A172 (cell line): Measurements from ENCODE around the gene METTL6. TPM values are rescaled to one million over a fixed set of nuclear protein-coding genes. Genes with fewer than 3 reads are reported as not detected.
"Not testable (repeated sequence)": the region's sequence is repeated elsewhere in the genome, so short reads cannot be mapped to it uniquely, and the experiment has no call there.

Experiments used
- DNase-seq: peaks from one replicate; pipeline ENCODE4 v3.0.0-alpha.2; 2015; ENCODE audit warnings: low spot score
- total RNA-seq: library from RNA; depleted of rRNA; stranded (reverse); fragments of >200 nt; shearing (Covaris generic); gene quantifications from 2 replicates; pipeline ENCODE4 v1.2.3, GENCODE V29; 2014

The METTL6 gene
- total RNA-seq, 1 experiment from 2014 or later: 48.8 TPM

- no peak for DNase-seq
These were observed 23.8 kb downstream of the METTL6 start for GRCh38 chr3:15403495-15403894.

DNA sequence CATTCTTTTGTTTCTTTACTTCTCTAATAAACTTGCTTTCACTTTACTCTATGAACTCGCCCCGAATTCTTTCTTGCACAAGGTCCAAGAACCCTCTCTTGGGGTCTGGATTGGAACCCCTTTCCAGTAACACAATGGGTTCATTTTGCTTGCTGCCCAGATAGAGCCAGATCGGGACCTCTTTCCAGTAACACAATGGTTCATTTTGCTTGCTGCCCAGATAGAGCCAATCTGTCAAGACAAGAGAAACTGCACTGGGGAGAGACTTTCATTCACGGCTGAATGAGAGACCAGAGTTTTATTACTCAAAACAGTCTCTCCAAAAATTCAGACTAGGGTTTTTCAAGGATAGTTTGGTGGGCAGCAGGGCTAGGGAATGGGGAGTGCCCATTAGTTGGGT lies 25.4 kb downstream of the METTL6 start:
- DNase-seq: no peak

GRCh38 chr3:15399970-15400369 lies 27.4 kb downstream of the METTL6 start:
- no peak for DNase-seq

DNA sequence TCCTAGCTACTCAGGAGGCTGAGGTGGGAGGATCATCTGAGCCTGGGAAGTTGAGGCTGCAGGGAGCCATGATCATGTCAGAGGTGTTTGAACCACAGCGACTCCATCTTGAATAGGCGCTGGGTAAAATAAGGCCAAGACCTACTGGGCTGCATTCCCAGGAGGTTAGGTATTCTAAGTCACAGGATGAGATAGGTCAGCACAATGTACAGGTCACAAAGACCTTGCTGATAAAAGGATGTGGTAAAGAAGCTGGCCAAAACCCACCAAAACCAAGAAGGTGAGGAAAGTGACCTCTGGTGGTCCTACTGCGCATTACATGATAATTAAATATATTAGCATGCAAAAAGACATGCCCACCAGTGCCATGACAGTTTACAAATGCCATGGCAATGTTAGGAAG lies 28.6 kb downstream of the METTL6 start:
- peak; percentile 55 for DNase-seq

DNA sequence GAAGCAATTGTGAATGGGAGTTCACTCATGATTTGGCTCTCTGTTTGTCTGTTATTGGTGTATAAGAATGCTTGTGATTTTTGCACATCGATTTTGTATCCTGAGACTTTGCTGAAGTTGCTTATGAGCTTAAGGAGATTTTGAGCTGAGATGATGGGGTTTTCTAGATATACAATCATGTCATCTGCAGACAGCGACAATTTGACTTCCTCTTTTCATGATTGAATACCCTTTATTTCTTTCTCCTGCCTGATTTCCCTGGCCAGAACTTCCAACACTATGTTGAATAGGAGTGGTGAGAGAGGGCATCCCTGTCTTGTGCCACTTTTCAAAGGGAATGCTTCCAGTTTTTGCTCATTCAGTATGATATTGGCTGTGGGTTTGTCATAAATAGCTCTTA lies 34.1 kb downstream of the METTL6 start:
- not testable (repeated sequence) for DNase-seq

DNA sequence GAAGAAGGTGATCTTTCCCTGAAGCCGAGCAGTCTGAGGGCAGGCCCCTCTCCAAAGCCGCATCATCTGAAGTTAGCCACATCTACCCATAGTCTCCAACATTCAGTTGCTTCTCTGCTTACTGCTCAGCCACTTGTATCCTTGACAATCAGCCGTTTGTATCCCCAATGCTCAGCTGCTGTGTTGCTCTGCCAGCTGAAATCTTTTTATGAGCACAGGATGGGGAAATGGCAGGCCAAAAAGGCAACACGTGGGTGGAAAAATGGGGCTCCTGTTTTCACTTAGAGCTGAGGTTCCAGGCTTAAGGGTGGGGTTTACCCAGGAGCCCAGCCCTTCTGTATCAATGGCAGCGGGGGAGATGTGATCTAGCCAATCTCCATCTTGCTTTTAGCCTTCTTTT lies 36.3 kb downstream of the METTL6 start:
- no peak for DNase-seq

- no peak for DNase-seq
These were observed 36.9 kb downstream of the METTL6 start for GRCh38 chr3:15390460-15390859.

DNA sequence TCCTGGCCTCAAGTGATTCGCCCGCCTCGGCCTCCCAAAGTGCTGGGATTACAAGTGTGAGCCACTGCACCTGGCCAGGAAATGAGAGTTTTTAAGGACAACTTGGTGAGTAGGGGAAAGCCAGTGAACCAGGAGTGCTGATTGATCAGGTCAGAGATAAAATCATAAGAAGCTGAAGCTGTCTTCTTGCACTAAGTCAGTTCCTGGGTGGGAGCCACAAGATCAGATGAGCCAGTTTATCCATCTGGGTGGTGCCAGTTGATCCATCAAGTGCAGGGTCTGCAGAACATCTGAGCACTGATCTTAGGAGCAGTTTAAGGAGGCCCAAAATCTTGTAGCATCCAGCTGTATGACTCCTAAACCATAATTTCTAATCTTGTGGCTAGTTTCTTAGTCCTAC lies 39.0 kb downstream of the METTL6 start:
- DNase-seq: peak; percentile 43

DNA sequence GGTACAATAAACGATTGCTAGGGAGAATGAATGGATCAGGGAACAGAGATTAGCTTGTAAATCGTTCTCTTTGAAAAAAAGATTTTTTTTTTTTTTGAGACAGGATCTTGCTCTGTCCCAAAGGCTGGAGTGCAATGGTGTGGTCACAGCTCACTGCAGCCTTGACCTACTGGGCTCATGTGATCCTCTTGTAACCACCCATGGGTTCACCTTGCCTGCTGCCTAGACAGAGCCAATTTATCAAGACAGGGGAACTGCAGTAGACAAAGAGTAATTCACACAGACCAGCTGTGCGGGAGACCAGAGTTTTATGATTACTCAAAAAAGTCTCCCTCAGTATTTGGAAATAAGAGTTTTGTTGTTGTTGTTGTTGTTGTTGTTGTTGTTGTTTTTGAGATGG lies 39.6 kb downstream of the METTL6 start:
- DNase-seq: peak; percentile 51

DNA sequence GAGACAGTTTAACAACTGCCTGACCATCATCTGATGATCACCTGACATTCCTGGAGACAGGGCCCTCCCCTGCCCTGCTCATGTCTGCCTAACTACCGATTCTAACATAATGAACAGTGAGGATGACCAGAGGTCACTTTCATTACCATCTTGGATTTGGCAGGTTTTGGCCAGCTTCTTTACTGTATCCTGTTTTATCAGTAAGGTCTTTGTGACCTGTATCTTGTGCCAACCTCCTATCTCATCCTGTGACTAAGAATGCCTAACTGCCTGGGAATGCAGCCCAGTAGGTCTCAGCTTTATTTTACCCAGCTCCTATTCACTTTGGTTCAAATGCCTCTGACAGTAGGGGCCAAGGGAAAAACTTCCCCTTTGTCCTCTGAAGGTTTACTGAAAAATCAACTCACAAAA lies 40.2 kb downstream of the METTL6 start:
- peak; percentile 97 for DNase-seq

GRCh38 chr3:15386654-15386955 lies 40.7 kb downstream of the METTL6 start:
- DNase-seq: not testable (repeated sequence)

DNA sequence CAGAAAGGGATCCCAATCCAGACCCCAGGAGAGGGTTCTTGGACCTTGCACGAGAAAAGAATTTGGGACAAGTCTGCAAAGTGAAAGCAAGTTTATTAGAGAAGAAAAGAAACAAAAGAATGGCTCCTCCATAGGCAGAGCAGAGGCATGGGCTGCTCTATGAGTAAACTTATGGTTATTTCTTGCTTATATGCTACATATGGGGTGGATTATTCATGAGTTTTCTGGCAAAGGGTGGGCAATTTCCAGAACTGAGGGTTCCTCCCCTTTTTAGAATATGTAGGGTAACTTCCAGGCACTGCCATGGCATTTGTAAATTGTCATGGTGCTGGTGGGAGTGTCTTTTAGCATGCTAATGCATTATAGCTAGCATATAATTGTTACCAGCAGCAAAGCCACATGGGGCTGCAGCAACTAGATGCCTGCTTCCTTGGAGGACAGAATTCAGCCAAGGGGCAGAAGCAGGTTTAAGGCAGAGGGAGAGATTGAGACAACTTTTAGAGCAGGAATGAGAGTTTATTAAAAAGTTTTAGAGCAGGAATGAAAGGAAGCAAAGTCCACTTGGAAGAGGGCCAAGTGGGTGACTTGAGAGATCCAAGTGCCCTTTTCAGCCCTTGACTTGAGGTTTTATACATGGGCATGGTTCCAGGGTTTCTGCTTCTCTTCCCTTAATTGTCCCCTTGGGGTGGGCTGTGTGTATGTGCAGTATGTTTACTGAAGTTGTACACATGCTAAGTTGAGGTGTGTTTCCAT lies 41.3 kb downstream of the METTL6 start:
- DNase-seq: peak; percentile 39

DNA sequence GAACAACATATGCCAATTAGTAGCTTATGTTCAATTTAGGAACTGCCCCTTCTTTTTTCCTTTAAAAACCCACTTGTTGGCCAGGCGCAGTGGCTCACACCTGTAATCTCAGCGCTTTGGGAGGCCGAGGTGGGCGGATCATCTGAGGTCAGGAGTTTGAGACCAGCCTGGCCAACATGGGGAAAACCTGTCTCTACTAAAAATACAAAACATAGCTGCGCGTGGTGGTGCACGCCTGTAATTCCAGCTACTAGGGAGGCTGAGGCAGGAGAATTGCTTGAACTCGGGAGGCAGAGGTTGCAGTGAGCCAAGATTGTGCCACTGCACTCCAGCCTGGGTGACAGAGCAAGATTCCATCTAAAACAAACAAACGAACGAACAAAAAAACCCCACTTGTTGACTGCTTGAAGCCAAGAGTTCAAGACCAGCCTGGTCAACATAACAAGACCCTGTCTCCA lies 42.1 kb downstream of the METTL6 start:
- not testable (repeated sequence) for DNase-seq

DNA sequence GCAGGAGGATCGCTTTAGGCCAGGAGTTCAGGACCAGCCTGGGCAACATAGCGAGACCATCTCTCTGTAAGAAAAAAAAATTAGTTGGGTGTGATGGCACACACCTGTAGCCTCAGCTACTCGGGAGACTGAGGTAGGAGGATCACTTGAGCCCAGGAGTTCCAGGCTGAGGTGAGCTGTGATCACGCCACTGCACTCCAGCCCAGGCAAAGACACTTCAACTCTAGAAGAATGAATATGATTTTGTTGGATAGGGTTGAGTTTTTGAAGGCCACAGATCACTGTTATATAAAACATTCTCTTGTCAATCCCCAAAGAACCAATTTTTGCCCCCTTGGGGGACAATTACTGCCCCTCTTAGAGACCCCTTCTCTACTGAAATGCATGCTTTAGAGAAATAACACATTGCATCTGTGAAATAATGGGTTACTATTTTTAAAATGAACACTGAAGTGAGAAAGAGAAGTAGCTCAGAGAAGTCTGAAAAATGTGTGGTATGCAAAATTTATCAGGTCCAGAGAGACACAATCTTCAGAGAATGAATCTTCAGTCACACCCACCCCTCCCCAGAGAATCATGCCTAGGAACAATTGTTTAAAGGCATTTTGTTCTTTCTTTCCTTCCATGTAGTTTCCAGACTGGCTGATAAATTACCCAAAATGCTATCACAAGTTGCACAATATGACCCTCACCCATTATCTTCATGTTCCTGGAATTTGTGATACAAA lies 42.7 kb downstream of the METTL6 start:
- peak; percentile 25 for DNase-seq

GRCh38 chr3:15382405-15382923 lies 44.9 kb downstream of the METTL6 start:
- peak; percentile 28 for DNase-seq

DNA sequence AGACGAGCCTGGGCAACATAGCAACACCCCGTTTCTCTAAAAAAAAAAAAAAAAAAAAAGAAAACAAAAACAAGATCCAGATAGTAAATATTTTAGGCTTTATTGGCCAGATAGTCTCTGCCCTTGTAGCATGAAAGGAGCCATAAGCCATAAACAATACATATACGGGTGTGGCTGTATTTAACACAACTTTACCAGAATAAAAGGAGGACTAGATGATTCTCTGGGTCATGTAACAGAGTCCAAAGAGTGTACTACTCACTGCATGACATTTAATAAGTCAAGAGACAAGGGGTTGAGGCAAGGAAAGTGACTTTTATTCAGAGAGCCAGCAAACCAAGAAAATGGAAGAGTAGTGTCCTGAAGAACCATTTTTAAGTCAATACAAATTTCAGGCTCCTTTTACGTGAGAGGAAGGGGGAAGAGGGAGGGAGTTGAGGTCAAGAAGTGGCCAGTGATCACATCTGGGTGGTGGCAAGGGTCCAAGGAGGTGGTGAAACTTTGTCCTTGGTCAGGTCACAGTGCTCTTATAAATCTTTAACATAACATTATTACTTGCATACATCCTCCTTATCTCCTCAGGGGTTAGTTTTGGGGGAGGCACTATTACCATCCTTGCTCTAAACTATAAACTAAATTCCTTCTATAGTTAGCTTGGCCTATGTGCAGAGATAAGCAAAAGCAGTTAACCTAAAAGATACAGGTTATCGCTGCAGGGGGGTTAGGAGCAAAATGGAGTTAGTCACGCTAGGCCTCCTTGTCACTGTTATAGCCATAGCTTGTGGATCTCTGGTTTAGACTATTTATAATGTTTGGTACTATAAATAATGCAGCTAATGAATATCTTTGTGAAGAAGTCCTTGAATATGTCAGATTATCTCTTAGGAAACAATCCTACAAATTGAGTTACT lies 46.1 kb downstream of the METTL6 start:
- DNase-seq: no peak

GRCh38 chr3:15377961-15378791 lies 49.2 kb downstream of the METTL6 start:
- DNase-seq: peak; percentile 96

- DNase-seq: no peak
These were observed 51.8 kb downstream of the METTL6 start for GRCh38 chr3:15375461-15376000.

DNA sequence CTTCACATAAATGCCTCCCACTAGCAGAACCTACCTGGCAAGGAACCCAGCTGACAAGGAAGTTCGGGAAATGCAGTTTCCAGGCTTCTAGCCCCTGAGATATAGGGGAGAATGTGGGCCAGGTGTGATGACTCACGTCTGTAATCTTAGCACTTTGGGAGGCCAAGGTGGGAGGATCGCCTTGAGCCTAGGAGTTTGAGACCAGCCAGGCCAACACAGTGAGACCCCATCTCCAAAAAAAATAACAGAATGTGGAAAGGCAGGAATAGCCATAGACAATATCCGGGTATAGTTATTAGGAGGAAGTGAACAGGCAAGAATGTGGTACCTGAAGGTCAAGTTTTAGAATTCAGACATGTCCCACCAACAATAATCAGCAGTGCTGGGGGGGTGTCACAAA lies 54.4 kb downstream of the METTL6 start:
- no peak for DNase-seq

GRCh38 chr3:15368561-15369135 lies 58.7 kb downstream of the METTL6 start:
- no peak for DNase-seq
